Mesenchymal stem cell (in vitro differentiated cells and primary cell): ENCODE results near the gene PRDX5.

ENCODE experiments used
- DNase-seq: peaks from one replicate; pipeline ENCODE4 v3.0.0-alpha.2; 2013
- H2AFZ ChIP-seq: one replicate; pipeline ENCODE4 v1.6.1; 2013; ENCODE audit warnings: low read depth, mild to moderate bottlenecking, control low read depth, inconsistent platforms, low read length, moderate library complexity
- H2AK5ac ChIP-seq: 2 replicates; pipeline ENCODE4 v1.6.1; 2013; ENCODE audit warnings: low read length, moderate library complexity, mild to moderate bottlenecking, inconsistent platforms; ENCODE audit not compliant: severe bottlenecking
- H2BK120ac ChIP-seq: one replicate; pipeline ENCODE4 v1.6.1; 2013; ENCODE audit warnings: low read depth, mild to moderate bottlenecking, inconsistent platforms, low read length, moderate library complexity
- H2BK12ac ChIP-seq, 2 experiments: one replicate each; pipeline ENCODE4 v1.6.1; 2013; ENCODE audit warnings: inconsistent platforms in 2 of 2, low read length in 2 of 2, mild to moderate bottlenecking in 2 of 2, moderate library complexity in 2 of 2, control low read depth in 1 of 2
- H2BK15ac ChIP-seq: one replicate; pipeline ENCODE4 v1.6.1; 2013; ENCODE audit warnings: mild to moderate bottlenecking, low read depth, inconsistent platforms; ENCODE audit not compliant: poor library complexity, severe bottlenecking
- H2BK5ac ChIP-seq: 2 replicates; pipeline ENCODE4 v1.6.1; 2013; ENCODE audit warnings: low read depth, mild to moderate bottlenecking, low read length, control low read depth, inconsistent platforms; ENCODE audit not compliant: poor library complexity, severe bottlenecking
- H3K14ac ChIP-seq, 2 experiments: one replicate each; pipeline ENCODE4 v1.6.1; 2013; ENCODE audit warnings: inconsistent platforms in 2 of 2, low read length in 2 of 2, control low read depth in 1 of 2, mild to moderate bottlenecking in 1 of 2, moderate library complexity in 1 of 2
- H3K18ac ChIP-seq, 2 experiments: one replicate each; pipeline ENCODE4 v1.6.1; 2013; ENCODE audit warnings: inconsistent platforms in 2 of 2, low read length in 2 of 2, control low read depth in 1 of 2, low read depth in 1 of 2, mild to moderate bottlenecking in 1 of 2
- H3K23ac ChIP-seq, 2 experiments: one replicate each; pipeline ENCODE4 v1.6.1; 2013; ENCODE audit warnings: inconsistent platforms in 2 of 2, low read length in 2 of 2, mild to moderate bottlenecking in 2 of 2, moderate library complexity in 2 of 2, control low read depth in 1 of 2
- H3K27ac ChIP-seq: 2 replicates; pipeline ENCODE4 v1.5.1; 2013; ENCODE audit warnings: mild to moderate bottlenecking, moderate library complexity, low read length, control low read depth, inconsistent platforms; ENCODE audit not compliant: poor library complexity, severe bottlenecking
- H3K27me3 ChIP-seq, 2 experiments: 2 replicates each; pipeline versions ENCODE4 v1.6.1 to v1.7.0; 2013; ENCODE audit warnings: low read length in 2 of 2, mild to moderate bottlenecking in 2 of 2, moderate library complexity in 2 of 2, control low read depth in 1 of 2, inconsistent platforms in 1 of 2; ENCODE audit not compliant: control insufficient read depth in 1 of 2, insufficient read depth in 1 of 2
- H3K36me3 ChIP-seq, 2 experiments: 2 replicates each; pipeline versions ENCODE4 v1.6.1 to v1.7.0; 2013; ENCODE audit warnings: low read length in 2 of 2, control low read depth in 1 of 2, inconsistent platforms in 1 of 2, low read depth in 1 of 2, mild to moderate bottlenecking in 1 of 2; ENCODE audit not compliant: insufficient read depth in 2 of 2, control insufficient read depth in 1 of 2
- H3K4ac ChIP-seq, 2 experiments: one replicate each; pipeline ENCODE4 v1.6.1; 2013; ENCODE audit warnings: inconsistent platforms in 2 of 2, low read length in 2 of 2, mild to moderate bottlenecking in 2 of 2, moderate library complexity in 2 of 2, control low read depth in 1 of 2, low read depth in 1 of 2
- H3K4me1 ChIP-seq: 2 replicates; pipeline ENCODE4 v1.6.1; 2013; ENCODE audit warnings: low read depth, low read length, control low read depth; ENCODE audit not compliant: control insufficient read depth, insufficient read depth
- H3K4me2 ChIP-seq: 2 replicates; pipeline ENCODE4 v1.6.1; 2013; ENCODE audit warnings: low read length, mild to moderate bottlenecking, inconsistent platforms; ENCODE audit not compliant: poor library complexity, severe bottlenecking
- H3K4me3 ChIP-seq, 2 experiments: 2 replicates each; pipeline versions ENCODE4 v1.5.1 to v1.7.0; 2013; ENCODE audit warnings: low read length in 2 of 2, mild to moderate bottlenecking in 2 of 2, control low read depth in 1 of 2, low read depth in 1 of 2; ENCODE audit not compliant: insufficient read depth in 1 of 2
- H3K79me1 ChIP-seq: replicated peaks from 2 replicates; pipeline ENCODE4 v1.6.1; 2013; ENCODE audit warnings: mild to moderate bottlenecking, control low read depth, low read length, inconsistent platforms; ENCODE audit not compliant: poor library complexity, severe bottlenecking
- H3K9ac ChIP-seq: 2 replicates; pipeline ENCODE4 v1.7.0; 2013; ENCODE audit warnings: mild to moderate bottlenecking, low read length, moderate library complexity
- H3K9me3 ChIP-seq: 2 replicates; pipeline ENCODE4 v1.7.0; 2013; ENCODE audit warnings: mild to moderate bottlenecking, low read length; ENCODE audit not compliant: control insufficient read depth
- H4K8ac ChIP-seq: one replicate; pipeline ENCODE4 v1.6.1; 2013; ENCODE audit warnings: inconsistent platforms, mild to moderate bottlenecking, low read length, moderate library complexity
- H4K91ac ChIP-seq: one replicate; pipeline ENCODE4 v1.6.1; 2013; ENCODE audit warnings: mild to moderate bottlenecking, low read length, inconsistent platforms
- WGBS: methylation state at CpG from one replicate; pipeline ENCODE4 v1.1.7; 2013; ENCODE audit warnings: mixed read lengths; 5-methylcytosine and 5-hydroxymethylcytosine counted together

PRDX5 gene

GRCh38 chr11:64284962-64285884, 32.7 kb upstream of the PRDX5 start, which contains the start of gene GPR137:
GPR137 (plus strand) TSS chr11:64285848; CDS start chr11:64286525, 677 bp downstream.
- peak within 1 kb of the TSS; percentile 85 for H4K8ac ChIP-seq
- peak within 1 kb of the TSS; percentile 61 for H2BK15ac ChIP-seq
- H2BK12ac ChIP-seq, result peak within 1 kb of the TSS in 1 of 2 experiments; percentile 56
- peak within 1 kb of the TSS; percentile 5 to 78 for H3K14ac ChIP-seq
- peak within 1 kb of the TSS in 1 of 2 experiments; percentile 61 for H3K23ac ChIP-seq
- peak within 1 kb of the TSS; percentile 53 for H2BK5ac ChIP-seq
- H4K91ac ChIP-seq, result peak within 1 kb of the TSS; percentile 85
- under 1% methylated on average over 89 of the region's 102 CpGs for WGBS
- H2AK5ac ChIP-seq, result no peak within 1 kb of the TSS
- no peaks in the 10 kb centered on the region for H3K9me3 ChIP-seq
- peak within 1 kb of the TSS; percentile 78 for H2BK120ac ChIP-seq
- peak within 1 kb of the TSS; percentile 83 to 97 for H3K4me3 ChIP-seq
- H2AFZ ChIP-seq, result peak within 1 kb of the TSS; percentile 66
- peaks cover 19 to 43% of the 10 kb centered on the region in 2 experiments for H3K36me3 ChIP-seq
- H3K18ac ChIP-seq, result peak within 1 kb of the TSS; percentile 49 to 87
- H3K27ac ChIP-seq, result peak within 1 kb of the TSS; percentile 86
- peak within 1 kb of the TSS; percentile 98 for H3K4me2 ChIP-seq
- H3K4me1 ChIP-seq, result peaks cover 26% of the 10 kb centered on the region
- peak; percentile 84 for DNase-seq
- peak within 1 kb of the TSS; percentile 73 to 94 for H3K4ac ChIP-seq
- peaks cover 46% of the 10 kb centered on the region for H3K79me1 ChIP-seq
- H3K27me3 ChIP-seq, result peaks cover under 1 to 2% of the 10 kb centered on the region in 2 experiments
- H3K9ac ChIP-seq, result peak within 1 kb of the TSS; percentile 97

- no peak overlapping the region for H2AK5ac ChIP-seq
- peaks cover 45% of the 10 kb centered on the region for H3K79me1 ChIP-seq
- H4K91ac ChIP-seq, result peak overlapping the region; percentile 83
- peak overlapping the region; percentile 15 to 52 for H3K4ac ChIP-seq
- WGBS, result 44% methylated on average over 29 of the region's 40 CpGs
- peak overlapping the region; percentile 66 for H2AFZ ChIP-seq
- peak overlapping the region; percentile 98 for H3K4me2 ChIP-seq
- H2BK12ac ChIP-seq, result no peak overlapping the region
- peak overlapping the region; percentile 78 for H2BK120ac ChIP-seq
- H3K27me3 ChIP-seq, result peaks cover 10 to 12% of the 10 kb centered on the region in 2 experiments
- H3K4me3 ChIP-seq, result peak overlapping the region; percentile 83 to 97
- H2BK15ac ChIP-seq, result no peak overlapping the region
- peaks cover 18 to 43% of the 10 kb centered on the region in 2 experiments for H3K36me3 ChIP-seq
- peak overlapping the region; percentile 49 to 61 for H3K18ac ChIP-seq
- H4K8ac ChIP-seq, result peak overlapping the region; percentile 77
- no peaks in the 10 kb centered on the region for H3K9me3 ChIP-seq
- H3K4me1 ChIP-seq, result peaks cover 27% of the 10 kb centered on the region
- peak overlapping the region; percentile 97 for H3K9ac ChIP-seq
- peak overlapping the region in 1 of 2 experiments; percentile 78 for H3K14ac ChIP-seq
- H3K23ac ChIP-seq, result peak overlapping the region in 1 of 2 experiments; percentile 61
- no peak for DNase-seq
- H2BK5ac ChIP-seq, result no peak overlapping the region
- H3K27ac ChIP-seq, result no peak overlapping the region
Observed at GRCh38 chr11:64285885-64286800, 31.8 kb upstream of the PRDX5 start.

- H2BK120ac ChIP-seq, result no peak overlapping the region
- no peak overlapping the region for H3K18ac ChIP-seq
- no peak overlapping the region for H2BK15ac ChIP-seq
- H3K4me1 ChIP-seq, result peaks cover 33% of the 10 kb centered on the region
- DNase-seq, result no peak
- H3K27me3 ChIP-seq, result peaks cover 13 to 14% of the 10 kb centered on the region in 2 experiments
- peak overlapping the region; percentile 3 for H4K91ac ChIP-seq
- H3K23ac ChIP-seq, result no peak overlapping the region
- no peak overlapping the region for H2BK12ac ChIP-seq
- peak overlapping the region in 1 of 2 experiments; percentile 97 for H3K4me3 ChIP-seq
- WGBS, result 94% methylated on average over 9 of the region's 9 CpGs
- no peaks in the 10 kb centered on the region for H3K9me3 ChIP-seq
- H3K4ac ChIP-seq, result no peak overlapping the region
- H3K9ac ChIP-seq, result peak overlapping the region; percentile 97
- no peak overlapping the region for H2BK5ac ChIP-seq
- no peak overlapping the region for H3K27ac ChIP-seq
- peaks cover 14 to 40% of the 10 kb centered on the region in 2 experiments for H3K36me3 ChIP-seq
- H2AFZ ChIP-seq, result no peak overlapping the region
- no peak overlapping the region for H3K14ac ChIP-seq
- no peak overlapping the region for H2AK5ac ChIP-seq
- H3K79me1 ChIP-seq, result peaks cover 41% of the 10 kb centered on the region
- H3K4me2 ChIP-seq, result no peak overlapping the region
- H4K8ac ChIP-seq, result peak overlapping the region; percentile 57
Observed at GRCh38 chr11:64286801-64287159, 31.1 kb upstream of the PRDX5 start.
